KMS-11 (cell line): ENCODE data around the gene MYL12B.
A peak's percentile ranks its signal among the peaks of the same experiment; 100 is the strongest.
"Not testable (repeated sequence)": the region's sequence is repeated elsewhere in the genome, so short reads cannot be mapped to it uniquely, and the experiment has no call there.

Experiments
- H2AFZ ChIP-seq: fragments of 200-600 bp; sonication (generic); 2 replicates; pipeline ENCODE4 v1.6.1; 2016; ENCODE audit warnings: antibody characterized with exemption, mixed run types, low read depth
- H3K27ac ChIP-seq: fragments of 200-600 bp; sonication (generic); 2 replicates; pipeline ENCODE4 v1.6.1; 2016; ENCODE audit warnings: mild to moderate bottlenecking, mixed run types
- H3K27me3 ChIP-seq: fragments of 200-600 bp; sonication (generic); 2 replicates; pipeline ENCODE4 v1.6.1; 2017; ENCODE audit warnings: mild to moderate bottlenecking, low read depth, mixed run types, moderate library complexity; ENCODE audit not compliant: insufficient read depth
- H3K36me3 ChIP-seq: fragments of 200-600 bp; sonication (generic); 2 replicates; pipeline ENCODE4 v1.6.1; 2017; ENCODE audit warnings: mild to moderate bottlenecking, mixed run types; ENCODE audit not compliant: insufficient read depth
- H3K4me1 ChIP-seq: fragments of 200-600 bp; sonication (generic); 2 replicates; pipeline ENCODE4 v1.6.1; 2016; ENCODE audit warnings: mild to moderate bottlenecking, low read depth, mixed run types; ENCODE audit not compliant: poor library complexity, severe bottlenecking
- H3K4me2 ChIP-seq: fragments of 200-600 bp; sonication (generic); 2 replicates; pipeline ENCODE4 v1.7.0; 2016; ENCODE audit warnings: mild to moderate bottlenecking, mixed run types
- H3K4me3 ChIP-seq: fragments of 200-600 bp; sonication (generic); IDR thresholded peaks from 2 replicates; pipeline ENCODE4 v1.6.1; 2017; ENCODE audit warnings: low read depth, low read length, mixed read lengths; ENCODE audit not compliant: insufficient read depth
- H3K79me2 ChIP-seq: fragments of 200-600 bp; sonication (generic); 2 replicates; pipeline ENCODE4 v1.6.1; 2016; ENCODE audit warnings: low read depth, mixed run types; ENCODE audit not compliant: insufficient read depth
- H3K9ac ChIP-seq: fragments of 200-600 bp; sonication (generic); 2 replicates; pipeline ENCODE4 v1.6.1; 2016; ENCODE audit warnings: mild to moderate bottlenecking, mixed run types
- H4K20me1 ChIP-seq: fragments of 200-600 bp; sonication (generic); 2 replicates; pipeline ENCODE4 v1.6.1; 2016; ENCODE audit warnings: mild to moderate bottlenecking, mixed run types; ENCODE audit not compliant: insufficient read depth
- TF ChIP-seq, protein P1 (sequence below): fragments of 200-600 bp; sonication (generic); conservative IDR thresholded peaks from 2 replicates; pipeline ENCODE4 v1.6.1; 2017; ENCODE audit warnings: low read depth, mild to moderate bottlenecking, antibody characterized with exemption, low read length, moderate library complexity, mixed read lengths

The MYL12B gene

DNA sequence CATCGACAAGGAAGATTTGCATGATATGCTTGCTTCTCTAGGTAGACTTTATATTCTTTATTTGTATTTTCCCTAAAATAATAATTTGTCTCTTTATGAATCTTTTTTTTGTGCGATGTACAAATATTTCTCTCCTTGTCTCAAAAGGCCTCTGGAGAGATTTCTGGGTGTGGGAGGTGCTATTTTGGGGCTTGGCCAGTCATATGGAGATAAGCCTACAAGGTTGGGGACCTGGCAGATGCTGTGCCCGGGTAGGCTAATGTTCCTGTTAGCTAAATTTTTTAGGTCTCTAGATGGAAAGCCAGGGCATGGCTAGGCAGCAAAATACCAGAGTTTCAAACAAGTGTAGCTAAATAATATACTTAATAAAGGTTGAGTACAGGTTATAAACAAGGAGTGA lies 11.1 kb downstream of the MYL12B start:
- H3K9ac ChIP-seq, result no peak overlapping the region
- H3K4me3 ChIP-seq, result no peak overlapping the region
- H3K4me2 ChIP-seq, result no peak overlapping the region
- H3K4me1 ChIP-seq, result no peaks in the 10 kb centered on the region
- H3K27ac ChIP-seq, result no peak overlapping the region
- H3K27me3 ChIP-seq, result no peaks in the 10 kb centered on the region
- TF ChIP-seq, protein P1, sequence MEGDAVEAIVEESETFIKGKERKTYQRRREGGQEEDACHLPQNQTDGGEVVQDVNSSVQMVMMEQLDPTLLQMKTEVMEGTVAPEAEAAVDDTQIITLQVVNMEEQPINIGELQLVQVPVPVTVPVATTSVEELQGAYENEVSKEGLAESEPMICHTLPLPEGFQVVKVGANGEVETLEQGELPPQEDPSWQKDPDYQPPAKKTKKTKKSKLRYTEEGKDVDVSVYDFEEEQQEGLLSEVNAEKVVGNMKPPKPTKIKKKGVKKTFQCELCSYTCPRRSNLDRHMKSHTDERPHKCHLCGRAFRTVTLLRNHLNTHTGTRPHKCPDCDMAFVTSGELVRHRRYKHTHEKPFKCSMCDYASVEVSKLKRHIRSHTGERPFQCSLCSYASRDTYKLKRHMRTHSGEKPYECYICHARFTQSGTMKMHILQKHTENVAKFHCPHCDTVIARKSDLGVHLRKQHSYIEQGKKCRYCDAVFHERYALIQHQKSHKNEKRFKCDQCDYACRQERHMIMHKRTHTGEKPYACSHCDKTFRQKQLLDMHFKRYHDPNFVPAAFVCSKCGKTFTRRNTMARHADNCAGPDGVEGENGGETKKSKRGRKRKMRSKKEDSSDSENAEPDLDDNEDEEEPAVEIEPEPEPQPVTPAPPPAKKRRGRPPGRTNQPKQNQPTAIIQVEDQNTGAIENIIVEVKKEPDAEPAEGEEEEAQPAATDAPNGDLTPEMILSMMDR, result no peak
- H3K79me2 ChIP-seq, result peaks cover 27% of the 10 kb centered on the region
- no peaks in the 10 kb centered on the region for H3K36me3 ChIP-seq
- H4K20me1 ChIP-seq, result no peaks in the 10 kb centered on the region
- H2AFZ ChIP-seq, result no peak overlapping the region

DNA sequence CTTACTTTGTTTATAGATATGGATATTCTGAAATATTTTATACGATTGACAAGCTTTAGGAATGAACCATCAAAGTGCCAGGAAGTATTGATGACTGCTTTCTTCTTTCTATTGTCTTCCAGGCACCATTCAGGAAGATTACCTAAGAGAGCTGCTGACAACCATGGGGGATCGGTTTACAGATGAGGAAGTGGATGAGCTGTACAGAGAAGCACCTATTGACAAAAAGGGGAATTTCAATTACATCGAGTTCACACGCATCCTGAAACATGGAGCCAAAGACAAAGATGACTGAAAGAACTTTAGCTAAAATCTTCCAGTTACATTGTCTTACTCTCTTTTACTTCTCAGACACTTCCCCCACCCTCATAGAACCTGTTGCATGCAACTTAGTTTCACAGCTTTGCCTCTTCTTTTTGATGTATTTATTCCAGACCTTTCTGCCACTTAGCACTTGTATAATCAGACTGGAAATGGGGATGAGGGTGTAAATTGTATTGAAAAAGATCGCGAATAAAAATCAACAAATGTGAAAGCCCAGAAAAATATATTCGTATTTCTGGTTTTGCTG lies 15.8 kb downstream of the MYL12B start:
- H2AFZ ChIP-seq, H3K4me2 ChIP-seq, H3K79me2 ChIP-seq, H3K27ac ChIP-seq, H3K36me3 ChIP-seq, H3K9ac ChIP-seq, H3K27me3 ChIP-seq, H3K4me1 ChIP-seq, H4K20me1 ChIP-seq, H3K4me3 ChIP-seq: not testable (repeated sequence)

DNA sequence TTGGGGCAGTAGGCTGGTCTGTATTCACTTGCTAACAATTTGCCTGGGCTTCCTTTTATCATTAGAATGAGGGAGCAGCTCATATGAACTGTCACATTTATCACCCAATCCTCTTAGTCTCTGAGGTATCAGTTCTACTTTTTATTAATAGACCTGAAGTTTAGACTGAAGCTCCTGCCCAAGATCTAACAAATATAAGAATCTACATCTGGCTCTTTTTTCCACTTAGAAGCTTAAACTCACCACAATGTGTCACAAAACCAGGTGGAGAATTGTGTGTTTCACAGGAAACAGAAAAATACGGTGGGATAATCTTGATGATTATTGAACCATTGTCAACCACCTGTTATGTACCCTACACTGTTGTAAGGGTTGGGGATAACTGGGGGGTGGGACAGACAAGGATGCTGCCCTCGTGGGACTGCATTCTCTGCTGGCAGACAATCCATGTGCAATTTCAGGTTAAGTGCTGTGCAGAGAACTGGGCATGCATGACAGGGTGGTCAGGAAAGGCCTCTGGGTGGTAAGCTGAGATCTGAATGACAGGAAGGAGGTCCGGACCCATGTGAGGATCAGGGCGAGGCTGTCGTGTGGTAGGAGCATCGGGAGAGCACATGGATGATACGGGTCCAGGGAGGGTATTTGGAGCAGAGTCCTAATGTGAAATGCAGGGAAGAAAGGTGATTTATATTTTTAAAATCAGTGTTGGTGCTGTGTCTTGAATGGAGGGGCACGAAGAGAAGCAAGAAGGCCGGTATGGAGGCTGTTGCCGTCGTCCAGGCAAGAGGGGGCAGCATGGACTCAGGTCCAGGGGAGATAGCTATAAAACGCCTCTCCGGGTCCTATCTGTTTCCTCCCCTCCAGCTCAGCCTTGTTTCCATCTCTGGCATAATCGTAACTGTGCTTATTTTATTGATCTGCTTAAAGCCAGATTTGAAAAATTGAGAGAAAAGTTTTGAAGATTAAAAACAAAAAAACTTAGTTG lies 17.6 kb downstream of the MYL12B start:
- no peak overlapping the region for H3K27ac ChIP-seq
- H4K20me1 ChIP-seq, result no peaks in the 10 kb centered on the region
- no peaks in the 10 kb centered on the region for H3K4me1 ChIP-seq
- H3K4me3 ChIP-seq, result no peak overlapping the region
- H3K4me2 ChIP-seq, result no peak overlapping the region
- no peak overlapping the region for H2AFZ ChIP-seq
- no peaks in the 10 kb centered on the region for H3K79me2 ChIP-seq
- H3K27me3 ChIP-seq, result no peaks in the 10 kb centered on the region
- H3K36me3 ChIP-seq, result no peaks in the 10 kb centered on the region
- H3K9ac ChIP-seq, result no peak overlapping the region
- TF ChIP-seq, protein P1, result no peak

DNA sequence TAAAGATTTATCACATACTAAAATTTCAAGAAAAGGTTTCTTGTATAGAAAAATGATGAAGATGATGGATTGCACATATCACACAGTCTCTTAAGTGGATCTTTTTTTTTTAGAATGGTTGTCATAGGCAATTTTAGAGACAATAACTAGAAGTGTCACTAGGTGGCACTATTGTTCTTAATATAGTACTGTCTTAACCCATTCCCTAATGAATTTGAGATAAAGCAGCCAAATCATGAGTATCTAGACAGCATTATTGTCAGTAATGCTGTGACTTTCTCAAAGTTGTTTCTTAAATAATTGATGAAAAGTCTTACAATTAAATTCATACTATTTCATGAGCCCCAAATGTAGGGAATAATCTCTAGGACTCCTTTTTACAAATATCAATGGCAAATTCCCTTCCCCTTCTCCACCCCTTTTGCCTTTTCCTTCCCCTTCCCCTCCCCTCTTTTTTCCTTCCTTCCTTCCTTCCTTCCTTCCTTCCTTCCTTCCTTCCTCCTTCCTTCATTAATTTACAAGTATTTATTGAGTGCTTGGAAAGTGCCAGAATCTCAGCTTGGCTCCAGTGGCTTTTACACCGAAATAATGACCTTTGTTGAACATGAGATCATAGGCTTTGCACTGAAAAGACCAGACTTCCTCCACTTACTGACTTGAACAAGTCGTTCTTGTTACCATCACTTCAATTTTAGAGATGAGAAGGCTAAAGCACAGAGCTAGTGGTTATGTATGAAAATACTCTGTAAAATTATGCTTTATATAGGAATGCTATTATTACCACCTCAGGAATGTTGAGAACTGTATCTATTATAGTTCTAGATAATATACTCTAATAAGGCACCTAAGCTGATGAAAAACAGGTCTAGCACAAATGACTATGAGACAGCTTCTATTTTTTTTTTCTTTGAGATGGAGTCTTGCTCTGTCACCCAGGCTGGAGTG lies 19.8 kb downstream of the MYL12B start:
- no peak overlapping the region for H3K27ac ChIP-seq
- H3K27me3 ChIP-seq, result no peaks in the 10 kb centered on the region
- no peak overlapping the region for H3K9ac ChIP-seq
- H3K4me2 ChIP-seq, result no peak overlapping the region
- TF ChIP-seq, protein P1, result peak; percentile 74
- no peaks in the 10 kb centered on the region for H3K4me1 ChIP-seq
- H2AFZ ChIP-seq, result no peak overlapping the region
- no peak overlapping the region for H3K4me3 ChIP-seq
- no peaks in the 10 kb centered on the region for H4K20me1 ChIP-seq
- H3K79me2 ChIP-seq, result no peaks in the 10 kb centered on the region
- no peaks in the 10 kb centered on the region for H3K36me3 ChIP-seq
